Activated CD4-positive, alpha-beta memory T cell treated with anti-CD3 and anti-CD28 coated beads for 36 hours (primary cell): ENCODE data around the gene TUBB4A. TPM values are rescaled to one million over a fixed set of nuclear protein-coding genes. Genes with fewer than 3 reads are reported as not detected.
"Not testable (repeated sequence)": the region's sequence is repeated elsewhere in the genome, so short reads cannot be mapped to it uniquely, and the experiment has no call there.

Experiments
- CTCF ChIA-PET: fragments of 350-600 bp; sonication (Branson Sonifier 250); formaldehyde crosslinking; loops from one replicate; lab custom pipeline; 2021; ENCODE audit warnings: antibody characterized with exemption, inconsistent platforms; lab: Charles Lee
- POLR2A ChIA-PET: fragments of 350-600 bp; sonication (Branson Sonifier 250); formaldehyde crosslinking; loops from one replicate; lab custom pipeline; 2021; ENCODE audit warnings: antibody characterized with exemption; lab: Charles Lee
- DNase-seq: peaks from one replicate; pipeline ENCODE4 v3.0.0-alpha.2; 2020
- H3K27ac Mint-ChIP-seq: one replicate; pipeline ENCODE4 v1.8.0; 2021; ENCODE audit warnings: mixed read lengths
- H3K27me3 Mint-ChIP-seq: one replicate; pipeline ENCODE4 v1.8.0; 2021; ENCODE audit warnings: mixed read lengths
- H3K36me3 Mint-ChIP-seq: one replicate; pipeline ENCODE4 v1.8.0; 2021; ENCODE audit warnings: mixed read lengths
- H3K4me1 Mint-ChIP-seq: one replicate; pipeline ENCODE4 v1.8.0; 2021; ENCODE audit warnings: low read depth, mixed read lengths
- H3K4me3 Mint-ChIP-seq: one replicate; pipeline ENCODE4 v1.8.0; 2021; ENCODE audit warnings: mild to moderate bottlenecking, mixed read lengths
- H3K9me3 Mint-ChIP-seq: one replicate; pipeline ENCODE4 v1.8.0; 2021; ENCODE audit warnings: mixed read lengths
- intact Hi-C: fragments of 100-400 bp; cut with micrococcal nuclease; formaldehyde crosslinking; loops from one replicate; pipeline ENCODE4 v1.15.1; 2023
- total RNA-seq, 2 experiments: library from RNA; stranded (reverse); gene quantifications; one replicate each; pipeline ENCODE4 v1.2.3, GENCODE V29; 2021

TUBB4A gene
- 10 to 100 TPM in 1 of 2 experiments, 1 to 10 TPM in 1; 8.3 to 11.2 TPM for total RNA-seq

- Mint-ChIP-seq H3K9me3 (no peaks in the 10 kb centered on the region), H3K4me3 (peak within 1 kb of the TSS; percentile 71), H3K27ac (no peak within 1 kb of the TSS), H3K4me1 (peaks cover 10% of the 10 kb centered on the region), H3K36me3 (no peaks in the 10 kb centered on the region), H3K27me3 (peaks cover 17% of the 10 kb centered on the region)
- DNase-seq = peak; percentile 58
- ChIA-PET POLR2A (interaction anchor here (0.8 to 1.6 kb wide), 3 partner anchors 15 to 64 kb away, joined by 3 to 4 read pairs (median 4); partner anchors contain the start of gene DENND1C), CTCF (no interaction called here)
- intact Hi-C loops = no loop called here
Measured at GRCh38 chr19:6501740-6502648, at the start of gene TUBB4A. Gene TUBB4A, minus strand, starts transcription at chr19:6502309. Its CDS starts 97 bp downstream, at chr19:6502212.

GRCh38 chr19:6551091-6551490 is 49.0 kb upstream of the TUBB4A start:
- intact Hi-C loops = loop anchor here (5.0 kb wide), 1 partner anchor 41 kb away; the partner anchor contains the start of gene CD70
- Mint-ChIP-seq H3K4me1 (peaks cover 7% of the 10 kb centered on the region), H3K4me3 (no peak overlapping the region), H3K27ac (no peak overlapping the region), H3K27me3 (no peaks in the 10 kb centered on the region), H3K9me3 (peaks cover 7% of the 10 kb centered on the region), H3K36me3 (no peaks in the 10 kb centered on the region)
- DNase-seq = no peak
- ChIA-PET CTCF (interaction anchor here (0.8 to 1.1 kb wide), 3 partner anchors 35 to 313 kb away, joined by 3 to 4 read pairs (median 3); no protein-coding TSS in a partner anchor), POLR2A (interaction anchor here (1.3 kb wide), 1 partner anchor 14 kb away, joined by 3 read pairs; no protein-coding TSS in a partner anchor)

- DNase-seq, H3K4me3 Mint-ChIP-seq, H3K27ac Mint-ChIP-seq, H3K4me1 Mint-ChIP-seq, H3K9me3 Mint-ChIP-seq, H3K27me3 Mint-ChIP-seq, H3K36me3 Mint-ChIP-seq: not testable (repeated sequence)
- intact Hi-C loops = loop anchor here (5.0 kb wide), 1 partner anchor 42 kb away; the partner anchor contains the start of gene CD70
- CTCF ChIA-PET = interaction anchor here (0.8 to 1.1 kb wide), 3 partner anchors 34 to 313 kb away, joined by 3 to 4 read pairs (median 3); no protein-coding TSS in a partner anchor
- POLR2A ChIA-PET = interaction anchor here (1.3 kb wide), 1 partner anchor 14 kb away, joined by 3 read pairs; no protein-coding TSS in a partner anchor
Measured at GRCh38 chr19:6550679-6551078, 48.6 kb upstream of the TUBB4A start.

- Mint-ChIP-seq H3K4me3 (no peak overlapping the region), H3K27ac (no peak overlapping the region), H3K36me3 (no peaks in the 10 kb centered on the region), H3K9me3 (peaks cover 7% of the 10 kb centered on the region), H3K27me3 (peaks cover 5% of the 10 kb centered on the region), H3K4me1 (no peaks in the 10 kb centered on the region)
- intact Hi-C loops = no loop called here
- no peak for DNase-seq
- CTCF ChIA-PET = interaction anchor here (1.4 kb wide), 1 partner anchor 11 kb away, joined by 4 read pairs; no protein-coding TSS in a partner anchor
- POLR2A ChIA-PET = no interaction called here
Measured at GRCh38 chr19:6543866-6544347, 41.8 kb upstream of the TUBB4A start.

GRCh38 chr19:6540918-6541689 is 39.0 kb upstream of the TUBB4A start:
- intact Hi-C loops = no loop called here
- ChIA-PET POLR2A (interaction anchor here (0.7 kb wide), 1 partner anchor 577 kb away, joined by 3 read pairs; no protein-coding TSS in a partner anchor), CTCF (interaction anchor here (0.9 kb wide), 1 partner anchor 25 kb away, joined by 4 read pairs; no protein-coding TSS in a partner anchor)
- peaks cover 5% of the 10 kb centered on the region for H3K27me3 Mint-ChIP-seq
- no peaks in the 10 kb centered on the region for H3K9me3 Mint-ChIP-seq
- no peak overlapping the region for H3K27ac Mint-ChIP-seq
- H3K36me3 Mint-ChIP-seq = peaks cover 1% of the 10 kb centered on the region
- no peak for DNase-seq
- H3K4me3 Mint-ChIP-seq = no peak overlapping the region
- peaks cover 8% of the 10 kb centered on the region for H3K4me1 Mint-ChIP-seq

- H3K4me1 Mint-ChIP-seq = peaks cover 14% of the 10 kb centered on the region
- POLR2A ChIA-PET = no interaction called here
- H3K4me3 Mint-ChIP-seq = no peak overlapping the region
- no peak for DNase-seq
- H3K9me3 Mint-ChIP-seq = no peaks in the 10 kb centered on the region
- H3K36me3 Mint-ChIP-seq = peaks cover 3% of the 10 kb centered on the region
- CTCF ChIA-PET = no interaction called here
- no peak overlapping the region for H3K27ac Mint-ChIP-seq
- peaks cover 6% of the 10 kb centered on the region for H3K27me3 Mint-ChIP-seq
- intact Hi-C loops = no loop called here
Measured at GRCh38 chr19:6539514-6539913, 37.4 kb upstream of the TUBB4A start.

GRCh38 chr19:6535558-6536137 is 33.5 kb upstream of the TUBB4A start:
- H3K36me3 Mint-ChIP-seq = peaks cover 3% of the 10 kb centered on the region
- no peaks in the 10 kb centered on the region for H3K9me3 Mint-ChIP-seq
- POLR2A ChIA-PET = interaction anchor here (0.5 kb wide), 1 partner anchor 58 kb away, joined by 4 read pairs; no protein-coding TSS in a partner anchor
- peak overlapping the region; percentile 69 for H3K27ac Mint-ChIP-seq
- H3K27me3 Mint-ChIP-seq = peaks cover 23% of the 10 kb centered on the region
- no peak overlapping the region for H3K4me3 Mint-ChIP-seq
- H3K4me1 Mint-ChIP-seq = peaks cover 31% of the 10 kb centered on the region
- intact Hi-C loops = no loop called here
- CTCF ChIA-PET = interaction anchor here (0.5 to 1.9 kb wide), 3 partner anchors 19 to 812 kb away, joined by 3 to 4 read pairs (median 4); no protein-coding TSS in a partner anchor
- DNase-seq = no peak

GRCh38 chr19:6534451-6535093 is 32.5 kb upstream of the TUBB4A start:
- intact Hi-C loops = loop anchor here (5.0 kb wide), 1 partner anchor 58 kb away; the partner anchor contains the start of gene CD70
- Mint-ChIP-seq H3K27ac (no peak overlapping the region), H3K4me3 (no peak overlapping the region), H3K9me3 (no peaks in the 10 kb centered on the region), H3K4me1 (peaks cover 41% of the 10 kb centered on the region), H3K36me3 (peaks cover 3% of the 10 kb centered on the region), H3K27me3 (peaks cover 24% of the 10 kb centered on the region)
- CTCF ChIA-PET = interaction anchor here (1.9 kb wide), 1 partner anchor 429 kb away, joined by 3 read pairs; no protein-coding TSS in a partner anchor
- no peak for DNase-seq
- POLR2A ChIA-PET = no interaction called here

- H3K9me3 Mint-ChIP-seq = no peaks in the 10 kb centered on the region
- H3K4me3 Mint-ChIP-seq = no peak overlapping the region
- ChIA-PET POLR2A (no interaction called here), CTCF (interaction anchor here (1.9 kb wide), 1 partner anchor 430 kb away, joined by 3 read pairs; no protein-coding TSS in a partner anchor)
- H3K27ac Mint-ChIP-seq = no peak overlapping the region
- H3K4me1 Mint-ChIP-seq = peaks cover 41% of the 10 kb centered on the region
- peaks cover 24% of the 10 kb centered on the region for H3K27me3 Mint-ChIP-seq
- peaks cover 3% of the 10 kb centered on the region for H3K36me3 Mint-ChIP-seq
- DNase-seq = no peak
- intact Hi-C loops = loop anchor here (5.0 kb wide), 1 partner anchor 58 kb away; the partner anchor contains the start of gene CD70
Measured at GRCh38 chr19:6533746-6534418, 31.8 kb upstream of the TUBB4A start.

GRCh38 chr19:6533000-6533328 is 30.9 kb upstream of the TUBB4A start:
- CTCF ChIA-PET = no interaction called here
- H3K9me3 Mint-ChIP-seq = no peaks in the 10 kb centered on the region
- POLR2A ChIA-PET = no interaction called here
- DNase-seq = no peak
- peaks cover 3% of the 10 kb centered on the region for H3K36me3 Mint-ChIP-seq
- H3K4me3 Mint-ChIP-seq = peak overlapping the region; percentile 78
- H3K27ac Mint-ChIP-seq = no peak overlapping the region
- H3K4me1 Mint-ChIP-seq = peaks cover 41% of the 10 kb centered on the region
- H3K27me3 Mint-ChIP-seq = peaks cover 24% of the 10 kb centered on the region
- intact Hi-C loops = loop anchor here (5.0 kb wide), 1 partner anchor 59 kb away; the partner anchor contains the start of gene CD70
